BJ (cell line): Measurements from ENCODE around the gene INTS7. TPM values are rescaled to one million over a fixed set of nuclear protein-coding genes. Genes with fewer than 3 reads are reported as not detected.

ENCODE experiments used
- CTCF ChIA-PET: fragments of 350-600 bp; formaldehyde crosslinking; extraction: SDS; loops from one replicate; lab custom pipeline; 2021; ENCODE audit warnings: antibody characterized with exemption, inconsistent platforms; lab: Yijun Ruan, JAX
- POLR2A ChIA-PET: fragments of 300-600 bp; sonication (Branson Sonifier 250); formaldehyde crosslinking; extraction: SDS; loops from one replicate; lab custom pipeline; 2021; ENCODE audit warnings: antibody characterized with exemption; lab: Charles Lee
- DNase-seq: peaks from one replicate; pipeline ENCODE4 v3.0.0-alpha.2; 2011; ENCODE audit warnings: low read depth
- H3K27me3 ChIP-seq: 2 replicates; pipeline ENCODE4 v1.6.0; 2011; ENCODE audit warnings: low read length; ENCODE audit not compliant: control insufficient read depth, insufficient read depth
- H3K36me3 ChIP-seq: 2 replicates; pipeline ENCODE4 v1.5.1; 2011; ENCODE audit warnings: low read length; ENCODE audit not compliant: control insufficient read depth, insufficient read depth
- H3K4me3 ChIP-seq: 2 replicates; pipeline ENCODE4 v1.5.1; 2011; ENCODE audit warnings: low read depth, mild to moderate bottlenecking, control low read depth, low read length
- CTCF ChIP-seq: IDR thresholded peaks from 2 replicates; pipeline ENCODE4 v1.5.1; 2011; ENCODE audit warnings: low read depth, mild to moderate bottlenecking, control low read depth, inconsistent platforms, low read length, moderate library complexity; ENCODE audit not compliant: insufficient read depth
- polyA plus RNA-seq: library from polyadenylated mRNA; depleted of rRNA; stranded (reverse); fragments of >200 nt; gene quantifications from 2 replicates; pipeline ENCODE4 v1.2.3, GENCODE V29; 2011

The INTS7 gene
- polyA plus RNA-seq, 1 experiment, result 11.6 TPM

GRCh38 chr1:211900441-211900840, 134.9 kb downstream of the INTS7 start:
- no peaks in the 10 kb centered on the region for H3K36me3 ChIP-seq
- DNase-seq, result no peak
- ChIA-PET POLR2A (no interaction called here), CTCF (interaction anchor here (1.1 kb wide), 1 partner anchor 12 kb away, joined by 3 read pairs; no protein-coding TSS in a partner anchor)
- TF ChIP-seq CTCF, result no peak
- H3K27me3 ChIP-seq, result no peaks in the 10 kb centered on the region
- H3K4me3 ChIP-seq, result no peak overlapping the region

- no peak for TF ChIP-seq CTCF
- POLR2A ChIA-PET, result no interaction called here
- H3K4me3 ChIP-seq, result no peak overlapping the region
- peaks cover 2% of the 10 kb centered on the region for H3K27me3 ChIP-seq
- no peaks in the 10 kb centered on the region for H3K36me3 ChIP-seq
- CTCF ChIA-PET, result no interaction called here
- DNase-seq, result no peak
Observed at GRCh38 chr1:211896958-211897357, 138.4 kb downstream of the INTS7 start.

GRCh38 chr1:211895126-211895759, 140.1 kb downstream of the INTS7 start:
- no peak for DNase-seq
- H3K36me3 ChIP-seq, result no peaks in the 10 kb centered on the region
- ChIA-PET CTCF (no interaction called here), POLR2A (no interaction called here)
- no peak overlapping the region for H3K4me3 ChIP-seq
- H3K27me3 ChIP-seq, result peaks cover 2% of the 10 kb centered on the region
- TF ChIP-seq CTCF, result no peak

GRCh38 chr1:211894312-211894711, 141.0 kb downstream of the INTS7 start:
- DNase-seq, result no peak
- ChIA-PET CTCF (no interaction called here), POLR2A (no interaction called here)
- peaks cover 2% of the 10 kb centered on the region for H3K27me3 ChIP-seq
- no peaks in the 10 kb centered on the region for H3K36me3 ChIP-seq
- H3K4me3 ChIP-seq, result no peak overlapping the region
- TF ChIP-seq CTCF, result no peak

GRCh38 chr1:211893260-211893659, 142.1 kb downstream of the INTS7 start:
- no peak for DNase-seq
- H3K4me3 ChIP-seq, result no peak overlapping the region
- ChIA-PET POLR2A (no interaction called here), CTCF (interaction anchor here (1.0 to 1.1 kb wide), 3 partner anchors 14 to 148 kb away, joined by 3 read pairs; no protein-coding TSS in a partner anchor)
- peaks cover 2% of the 10 kb centered on the region for H3K27me3 ChIP-seq
- no peak for TF ChIP-seq CTCF
- no peaks in the 10 kb centered on the region for H3K36me3 ChIP-seq
